Liver (tissue), 3 donors: ENCODE results near the gene ITIH4.
A peak's percentile ranks its signal among the peaks of the same experiment; 100 is the strongest.

Source experiments
- EGR1 ChIP-seq, 2 donors: IDR thresholded peaks; 2 replicates each; pipeline ENCODE4 v1.6.1; 2016 to 2018; ENCODE audit warnings: antibody characterized with exemption in 2 of 2, low read depth in 2 of 2
- FOXA2 ChIP-seq: IDR thresholded peaks from 2 replicates; pipeline ENCODE4 v1.6.1; 2016; ENCODE audit warnings: antibody characterized with exemption
- JUND ChIP-seq, 2 donors: IDR thresholded peaks; 2 replicates each; pipeline ENCODE4 v1.6.1; 2016; ENCODE audit warnings: antibody characterized with exemption in 2 of 2
- RAD21 ChIP-seq, 2 donors: IDR thresholded peaks; 2 replicates each; pipeline ENCODE4 v1.6.1; 2016; ENCODE audit warnings: antibody characterized with exemption in 2 of 2, mild to moderate bottlenecking in 2 of 2
- RXRA ChIP-seq, 2 donors: IDR thresholded peaks; 2 replicates each; pipeline ENCODE4 v1.6.1; 2017 to 2018; ENCODE audit warnings: antibody characterized with exemption in 2 of 2, mild to moderate bottlenecking in 1 of 2
- TAF1 ChIP-seq: conservative IDR thresholded peaks from 2 replicates; pipeline ENCODE4 v1.6.1; 2016; ENCODE audit warnings: antibody characterized with exemption, mild to moderate bottlenecking
- YY1 ChIP-seq: IDR thresholded peaks from 2 replicates; pipeline ENCODE4 v1.6.1; 2016; ENCODE audit warnings: antibody characterized with exemption, mild to moderate bottlenecking
- TF ChIP-seq, protein P1 (sequence below): fragments of 150-350 bp; IDR thresholded peaks from 2 replicates; pipeline ENCODE4 v1.5.1; 2017; ENCODE audit warnings: improper control_type of control experiment, low read depth, low read length; ENCODE audit not compliant: missing input control
- TF ChIP-seq, protein P2 (sequence below): IDR thresholded peaks from 2 replicates; pipeline ENCODE4 v1.6.1; 2016; ENCODE audit warnings: antibody characterized with exemption
- TF ChIP-seq, protein P3 (sequence below): IDR thresholded peaks from 2 replicates; pipeline ENCODE4 v1.6.1; 2016; ENCODE audit warnings: antibody characterized with exemption
- TF ChIP-seq, protein P4 (sequence below): IDR thresholded peaks from 2 replicates; pipeline ENCODE4 v1.6.1; 2016; ENCODE audit warnings: antibody characterized with exemption
- TF ChIP-seq, protein P5 (sequence below): IDR thresholded peaks from 2 replicates; pipeline ENCODE4 v1.6.1; 2016; ENCODE audit warnings: antibody characterized with exemption, mild to moderate bottlenecking
- donor health status: healthy.
- donor health status: healthy.

DNA sequence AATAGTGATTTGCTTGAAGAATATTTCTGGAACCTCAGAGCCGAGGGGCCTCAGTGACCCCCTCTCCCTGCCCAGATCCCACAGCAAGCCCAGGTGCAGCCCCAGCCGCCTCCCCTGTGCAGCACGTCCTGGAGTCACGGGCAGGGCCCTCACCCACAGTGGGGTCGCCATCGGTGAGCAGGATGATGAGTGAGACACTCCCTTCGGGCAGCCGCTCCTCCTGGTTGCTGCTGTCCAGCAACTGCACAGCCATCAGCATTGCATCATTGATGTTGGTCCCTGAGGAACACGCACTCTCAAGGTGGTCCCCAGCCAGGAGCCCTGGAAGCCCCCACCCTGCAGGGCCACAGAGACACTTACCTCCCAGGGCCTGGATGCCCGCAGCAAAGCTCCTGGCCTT is 6.4 kb downstream of the ITIH4 start:
- TF ChIP-seq, protein P1, sequence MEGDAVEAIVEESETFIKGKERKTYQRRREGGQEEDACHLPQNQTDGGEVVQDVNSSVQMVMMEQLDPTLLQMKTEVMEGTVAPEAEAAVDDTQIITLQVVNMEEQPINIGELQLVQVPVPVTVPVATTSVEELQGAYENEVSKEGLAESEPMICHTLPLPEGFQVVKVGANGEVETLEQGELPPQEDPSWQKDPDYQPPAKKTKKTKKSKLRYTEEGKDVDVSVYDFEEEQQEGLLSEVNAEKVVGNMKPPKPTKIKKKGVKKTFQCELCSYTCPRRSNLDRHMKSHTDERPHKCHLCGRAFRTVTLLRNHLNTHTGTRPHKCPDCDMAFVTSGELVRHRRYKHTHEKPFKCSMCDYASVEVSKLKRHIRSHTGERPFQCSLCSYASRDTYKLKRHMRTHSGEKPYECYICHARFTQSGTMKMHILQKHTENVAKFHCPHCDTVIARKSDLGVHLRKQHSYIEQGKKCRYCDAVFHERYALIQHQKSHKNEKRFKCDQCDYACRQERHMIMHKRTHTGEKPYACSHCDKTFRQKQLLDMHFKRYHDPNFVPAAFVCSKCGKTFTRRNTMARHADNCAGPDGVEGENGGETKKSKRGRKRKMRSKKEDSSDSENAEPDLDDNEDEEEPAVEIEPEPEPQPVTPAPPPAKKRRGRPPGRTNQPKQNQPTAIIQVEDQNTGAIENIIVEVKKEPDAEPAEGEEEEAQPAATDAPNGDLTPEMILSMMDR, result no peak
- no peak for TF ChIP-seq RXRA (IDR thresholded peaks at IDR 0.05)
- TF ChIP-seq, protein P2, sequence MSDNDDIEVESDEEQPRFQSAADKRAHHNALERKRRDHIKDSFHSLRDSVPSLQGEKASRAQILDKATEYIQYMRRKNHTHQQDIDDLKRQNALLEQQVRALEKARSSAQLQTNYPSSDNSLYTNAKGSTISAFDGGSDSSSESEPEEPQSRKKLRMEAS, result no peak
- TF ChIP-seq YY1, result no peak
- TF ChIP-seq, protein P3, sequence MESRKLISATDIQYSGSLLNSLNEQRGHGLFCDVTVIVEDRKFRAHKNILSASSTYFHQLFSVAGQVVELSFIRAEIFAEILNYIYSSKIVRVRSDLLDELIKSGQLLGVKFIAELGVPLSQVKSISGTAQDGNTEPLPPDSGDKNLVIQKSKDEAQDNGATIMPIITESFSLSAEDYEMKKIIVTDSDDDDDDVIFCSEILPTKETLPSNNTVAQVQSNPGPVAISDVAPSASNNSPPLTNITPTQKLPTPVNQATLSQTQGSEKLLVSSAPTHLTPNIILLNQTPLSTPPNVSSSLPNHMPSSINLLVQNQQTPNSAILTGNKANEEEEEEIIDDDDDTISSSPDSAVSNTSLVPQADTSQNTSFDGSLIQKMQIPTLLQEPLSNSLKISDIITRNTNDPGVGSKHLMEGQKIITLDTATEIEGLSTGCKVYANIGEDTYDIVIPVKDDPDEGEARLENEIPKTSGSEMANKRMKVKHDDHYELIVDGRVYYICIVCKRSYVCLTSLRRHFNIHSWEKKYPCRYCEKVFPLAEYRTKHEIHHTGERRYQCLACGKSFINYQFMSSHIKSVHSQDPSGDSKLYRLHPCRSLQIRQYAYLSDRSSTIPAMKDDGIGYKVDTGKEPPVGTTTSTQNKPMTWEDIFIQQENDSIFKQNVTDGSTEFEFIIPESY, result no peak
- no peak for TF ChIP-seq TAF1
- no peak for TF ChIP-seq JUND (IDR thresholded peaks at IDR 0.05)
- no peak for TF ChIP-seq FOXA2
- TF ChIP-seq, protein P4, sequence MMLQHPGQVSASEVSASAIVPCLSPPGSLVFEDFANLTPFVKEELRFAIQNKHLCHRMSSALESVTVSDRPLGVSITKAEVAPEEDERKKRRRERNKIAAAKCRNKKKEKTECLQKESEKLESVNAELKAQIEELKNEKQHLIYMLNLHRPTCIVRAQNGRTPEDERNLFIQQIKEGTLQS, result no peak
- TF ChIP-seq, protein P5, sequence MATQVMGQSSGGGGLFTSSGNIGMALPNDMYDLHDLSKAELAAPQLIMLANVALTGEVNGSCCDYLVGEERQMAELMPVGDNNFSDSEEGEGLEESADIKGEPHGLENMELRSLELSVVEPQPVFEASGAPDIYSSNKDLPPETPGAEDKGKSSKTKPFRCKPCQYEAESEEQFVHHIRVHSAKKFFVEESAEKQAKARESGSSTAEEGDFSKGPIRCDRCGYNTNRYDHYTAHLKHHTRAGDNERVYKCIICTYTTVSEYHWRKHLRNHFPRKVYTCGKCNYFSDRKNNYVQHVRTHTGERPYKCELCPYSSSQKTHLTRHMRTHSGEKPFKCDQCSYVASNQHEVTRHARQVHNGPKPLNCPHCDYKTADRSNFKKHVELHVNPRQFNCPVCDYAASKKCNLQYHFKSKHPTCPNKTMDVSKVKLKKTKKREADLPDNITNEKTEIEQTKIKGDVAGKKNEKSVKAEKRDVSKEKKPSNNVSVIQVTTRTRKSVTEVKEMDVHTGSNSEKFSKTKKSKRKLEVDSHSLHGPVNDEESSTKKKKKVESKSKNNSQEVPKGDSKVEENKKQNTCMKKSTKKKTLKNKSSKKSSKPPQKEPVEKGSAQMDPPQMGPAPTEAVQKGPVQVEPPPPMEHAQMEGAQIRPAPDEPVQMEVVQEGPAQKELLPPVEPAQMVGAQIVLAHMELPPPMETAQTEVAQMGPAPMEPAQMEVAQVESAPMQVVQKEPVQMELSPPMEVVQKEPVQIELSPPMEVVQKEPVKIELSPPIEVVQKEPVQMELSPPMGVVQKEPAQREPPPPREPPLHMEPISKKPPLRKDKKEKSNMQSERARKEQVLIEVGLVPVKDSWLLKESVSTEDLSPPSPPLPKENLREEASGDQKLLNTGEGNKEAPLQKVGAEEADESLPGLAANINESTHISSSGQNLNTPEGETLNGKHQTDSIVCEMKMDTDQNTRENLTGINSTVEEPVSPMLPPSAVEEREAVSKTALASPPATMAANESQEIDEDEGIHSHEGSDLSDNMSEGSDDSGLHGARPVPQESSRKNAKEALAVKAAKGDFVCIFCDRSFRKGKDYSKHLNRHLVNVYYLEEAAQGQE, result peak; percentile 53
- TF ChIP-seq RAD21 (IDR thresholded peaks at IDR 0.05), result no peak
- TF ChIP-seq EGR1 (IDR thresholded peaks at IDR 0.05; ENCODE audit: low read depth in 2 of 2), result no peak
